ENCODE data around the gene MGRN1.

Gene MGRN1

DNA sequence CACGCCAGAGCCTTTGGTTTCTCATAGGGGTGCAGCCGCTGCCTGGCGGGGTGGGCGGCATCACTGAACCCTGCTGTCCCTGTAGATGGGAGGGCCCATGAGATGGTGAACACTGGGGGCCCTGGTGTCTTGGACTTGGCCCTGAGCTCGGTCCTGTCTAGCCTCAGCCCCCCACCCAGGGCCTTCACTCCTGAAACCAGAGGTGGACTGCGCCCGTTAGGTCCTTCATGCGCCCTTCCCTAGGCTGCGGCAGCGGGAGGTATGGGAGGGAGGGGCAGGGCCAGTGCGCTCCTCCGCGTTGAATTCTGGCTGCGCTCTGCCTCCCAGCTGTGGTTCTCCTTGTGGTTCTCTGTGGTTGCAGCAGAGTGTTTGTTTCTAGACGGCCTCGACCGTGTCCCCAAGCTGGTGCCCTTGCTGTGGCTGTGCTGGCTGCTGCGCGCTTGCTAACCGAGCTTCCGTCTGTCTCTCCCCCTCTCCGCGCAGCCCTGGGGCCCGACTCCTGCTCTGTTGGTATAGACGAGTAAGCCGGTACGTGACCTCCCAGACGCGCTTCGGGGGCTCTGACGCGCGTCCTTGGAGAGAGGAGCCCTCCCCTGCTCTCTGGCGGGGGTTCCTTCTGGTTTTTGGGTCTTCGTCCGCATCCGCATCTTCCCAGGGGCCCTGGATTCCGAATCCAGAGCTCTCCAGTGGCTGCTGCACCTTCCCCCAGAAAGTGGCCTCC, 61.3 kb downstream of the MGRN1 start:
- DNase-seq = no peak

DNA sequence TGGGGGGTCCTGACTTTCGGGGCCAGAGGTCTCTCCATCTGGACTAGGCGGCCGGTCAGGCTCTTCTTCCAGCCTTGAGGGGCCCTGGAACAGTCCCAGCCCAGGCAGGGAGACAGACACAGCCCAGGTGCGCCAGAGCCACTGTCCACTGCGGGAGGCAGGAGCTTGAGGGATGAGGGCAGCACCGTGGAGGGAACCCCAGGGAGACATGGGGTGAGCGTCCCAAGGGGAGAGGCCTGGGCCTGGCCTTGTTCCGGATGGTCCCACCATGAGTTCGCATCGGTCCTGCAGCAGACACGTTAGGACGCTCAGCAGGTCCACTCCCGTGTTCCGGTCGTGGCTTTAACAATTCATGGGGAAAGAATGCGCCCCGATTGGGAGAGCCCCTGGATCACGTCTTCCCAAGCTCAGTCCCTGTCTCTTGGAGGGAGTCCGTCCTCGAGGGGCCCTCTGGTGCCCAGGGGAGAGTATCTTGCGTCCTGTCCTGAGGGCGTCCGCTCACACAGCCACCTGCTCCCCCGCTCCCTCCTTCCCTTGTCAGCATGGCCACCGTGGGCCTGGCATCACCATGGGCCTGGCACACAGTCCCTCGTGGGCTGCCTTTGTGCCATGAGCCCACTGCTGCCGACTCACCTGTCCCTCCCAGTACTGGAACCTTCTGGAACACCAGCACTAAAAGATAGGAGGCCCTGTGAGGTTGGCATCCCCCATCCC, 62.0 kb downstream of the MGRN1 start:
- DNase-seq = no peak

DNA sequence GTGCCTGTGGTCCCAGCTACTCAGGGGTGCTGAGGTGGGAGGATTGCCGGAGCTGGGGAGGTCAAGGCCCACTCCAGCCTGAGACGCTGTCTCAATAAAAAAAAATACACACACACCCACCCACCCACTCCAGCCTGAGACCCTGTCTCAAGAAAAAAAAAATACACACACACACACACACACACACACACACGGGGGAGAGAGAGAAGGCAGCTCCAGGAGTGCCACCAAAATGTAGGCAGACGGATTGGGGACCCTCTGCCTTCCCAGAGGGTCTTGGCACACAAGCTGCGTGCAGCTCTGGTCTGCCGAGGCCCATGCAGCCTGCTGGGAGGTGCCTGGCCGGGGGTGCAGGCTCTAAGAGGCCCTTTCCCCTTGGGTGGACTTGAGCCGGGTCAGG, 62.8 kb downstream of the MGRN1 start:
- DNase-seq = no peak

DNA sequence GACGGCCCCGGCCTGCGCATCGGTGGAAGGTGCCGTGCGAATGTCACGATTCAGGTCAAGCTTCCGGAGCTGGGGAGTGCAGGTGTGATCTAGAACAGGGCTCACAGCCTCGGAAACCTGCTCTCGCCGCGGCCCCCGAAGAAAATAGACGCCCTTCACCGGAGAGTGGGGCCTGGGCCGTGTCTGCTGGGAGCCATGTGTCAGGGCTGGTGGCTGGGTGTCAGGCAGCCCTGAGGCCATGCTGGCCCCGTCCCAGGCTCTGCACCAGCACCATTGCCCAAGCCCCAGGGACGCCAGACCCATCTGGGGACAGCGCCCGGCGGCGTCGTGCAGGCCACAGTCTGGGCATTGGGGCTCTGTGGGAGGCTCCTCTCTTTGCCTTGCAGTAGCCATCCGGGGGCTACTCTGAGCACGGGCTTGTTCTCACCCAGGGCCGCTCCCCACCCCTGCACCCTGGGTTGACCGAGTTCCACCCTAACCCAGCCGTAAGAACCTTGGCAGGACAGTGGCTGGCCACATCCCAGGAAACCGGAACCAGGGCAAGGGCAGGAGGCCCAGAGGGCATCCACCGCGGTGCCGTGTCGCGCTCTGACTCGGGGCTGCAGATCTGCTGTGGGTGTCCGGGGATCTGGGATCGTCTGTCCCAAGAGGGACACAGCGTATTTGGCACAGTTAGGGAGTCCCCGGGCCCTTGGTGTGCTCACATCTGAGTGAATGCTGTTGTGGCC, 63.5 kb downstream of the MGRN1 start:
- no peak for DNase-seq

DNA sequence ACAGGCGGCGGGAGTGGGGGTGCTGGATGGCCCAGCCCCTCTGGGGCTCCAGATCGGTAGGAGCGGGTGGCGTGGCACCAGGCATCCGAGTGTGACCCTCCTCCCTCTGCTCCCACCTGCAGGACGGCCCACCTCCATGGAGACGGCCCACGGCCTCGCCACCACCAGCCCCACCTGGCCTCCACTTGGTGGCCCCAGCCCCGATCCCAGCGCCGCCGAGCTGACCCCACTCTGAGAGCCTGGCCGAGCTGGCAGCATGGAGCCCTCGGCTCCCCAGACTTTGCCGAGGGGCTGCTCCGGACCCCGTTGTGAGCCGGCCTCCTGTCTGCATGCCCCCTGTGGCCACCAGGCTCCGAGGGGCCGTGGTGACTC, 64.0 kb downstream of the MGRN1 start:
- no peak for DNase-seq

DNA sequence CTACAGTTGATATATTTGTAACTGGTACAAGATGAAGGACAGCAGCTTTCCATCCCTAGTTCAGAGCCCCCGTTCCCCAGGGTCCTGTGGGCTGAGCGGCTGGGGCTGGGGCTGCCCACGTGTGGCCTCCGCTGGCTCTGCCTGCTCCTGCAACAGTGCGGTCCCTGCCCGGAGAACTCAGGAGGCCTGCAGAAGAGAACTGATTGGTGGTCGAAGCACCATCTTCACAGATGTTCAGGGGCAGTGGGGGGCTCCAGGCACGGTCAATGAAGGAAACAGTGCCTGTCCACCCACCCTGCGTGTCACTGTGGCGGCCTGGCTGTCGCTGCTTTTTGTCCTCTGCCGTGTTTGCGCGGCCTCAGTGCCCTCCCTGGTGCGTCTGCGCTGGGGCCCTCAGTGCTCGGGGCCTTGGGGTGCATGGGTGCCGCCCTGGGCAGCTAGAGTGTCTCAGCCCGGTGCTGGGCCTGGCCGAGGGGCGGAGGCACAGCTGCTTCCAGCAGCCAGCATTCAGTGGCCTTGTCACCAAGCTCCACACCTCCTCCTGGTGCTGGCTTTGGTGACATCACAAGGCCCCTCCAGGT, 64.6 kb downstream of the MGRN1 start:
- no peak for DNase-seq

DNA sequence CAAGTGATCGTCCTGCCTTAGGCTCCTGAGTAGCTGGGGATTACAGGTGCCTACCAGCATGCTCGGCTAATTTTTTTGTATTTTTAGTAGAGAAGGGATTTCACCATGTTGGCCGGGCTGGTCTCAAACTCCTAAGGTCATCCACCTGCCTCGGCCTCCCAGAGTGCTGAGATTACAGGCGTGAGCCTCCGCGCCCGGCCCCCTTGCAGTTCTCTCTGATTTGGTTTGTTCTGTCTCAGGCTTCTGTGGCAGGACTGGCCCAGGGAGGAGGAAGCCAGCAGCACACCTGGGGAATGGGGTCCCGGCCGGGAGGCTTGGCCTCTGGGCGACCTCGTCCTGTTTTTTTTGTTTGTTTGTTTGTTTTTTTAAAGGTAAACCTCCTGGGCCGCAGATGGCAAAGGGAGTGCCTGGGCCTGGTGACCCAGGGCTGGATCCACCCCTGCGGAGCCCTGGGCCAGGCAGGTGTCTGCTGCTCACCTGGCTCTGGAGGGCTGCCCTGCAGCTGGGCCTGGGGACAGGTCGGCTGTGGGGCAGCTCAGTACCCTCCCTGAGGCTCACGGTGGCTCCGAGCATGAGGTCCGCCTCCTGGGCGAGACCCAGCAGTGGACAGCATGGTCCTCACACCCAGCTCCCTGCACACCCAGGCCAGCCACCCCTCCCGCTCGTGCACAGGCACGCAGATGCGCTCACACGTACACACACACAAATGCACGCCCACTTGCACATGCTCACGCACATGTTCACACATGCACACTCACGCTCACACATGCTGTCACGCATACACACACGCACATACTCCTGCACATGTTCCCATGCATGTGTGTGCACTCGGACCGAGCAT, 65.5 kb downstream of the MGRN1 start:
- no peak for DNase-seq

DNA sequence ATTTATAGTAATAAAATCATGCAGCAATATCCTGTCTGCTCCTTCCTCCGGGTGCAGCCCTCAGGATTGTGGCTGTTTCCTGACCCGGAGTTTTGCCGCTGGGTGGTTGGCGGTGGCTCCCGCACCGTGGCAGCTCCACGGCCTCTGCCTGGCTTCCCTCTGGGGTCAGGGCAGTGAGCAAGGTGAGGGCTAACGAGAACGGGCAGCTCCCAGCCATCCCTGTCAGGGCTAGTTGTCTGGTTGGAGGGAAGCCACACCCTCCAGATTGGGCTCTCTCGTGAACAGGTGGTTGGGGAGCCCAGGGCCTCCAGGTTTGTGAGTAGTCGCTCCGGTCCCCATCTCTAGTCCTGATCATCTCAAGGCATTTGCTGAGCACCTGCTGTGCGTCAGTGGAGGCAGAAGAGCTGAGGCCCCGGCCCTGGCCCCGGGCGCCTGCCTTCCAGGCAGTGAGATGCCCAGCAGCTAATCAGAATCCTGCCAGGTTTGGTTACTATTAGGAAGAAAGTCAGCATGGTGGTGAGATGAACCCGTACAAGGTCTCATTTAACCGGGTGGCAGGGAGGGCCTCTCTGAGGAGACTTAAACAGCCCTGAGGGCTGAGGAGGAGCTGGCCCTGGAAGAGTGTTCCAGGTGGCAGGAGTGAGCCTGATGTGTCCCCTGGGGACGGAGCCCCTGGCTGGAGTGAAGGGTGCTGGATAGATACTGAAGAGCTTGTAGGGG, 66.5 kb downstream of the MGRN1 start:
- DNase-seq = no peak

DNA sequence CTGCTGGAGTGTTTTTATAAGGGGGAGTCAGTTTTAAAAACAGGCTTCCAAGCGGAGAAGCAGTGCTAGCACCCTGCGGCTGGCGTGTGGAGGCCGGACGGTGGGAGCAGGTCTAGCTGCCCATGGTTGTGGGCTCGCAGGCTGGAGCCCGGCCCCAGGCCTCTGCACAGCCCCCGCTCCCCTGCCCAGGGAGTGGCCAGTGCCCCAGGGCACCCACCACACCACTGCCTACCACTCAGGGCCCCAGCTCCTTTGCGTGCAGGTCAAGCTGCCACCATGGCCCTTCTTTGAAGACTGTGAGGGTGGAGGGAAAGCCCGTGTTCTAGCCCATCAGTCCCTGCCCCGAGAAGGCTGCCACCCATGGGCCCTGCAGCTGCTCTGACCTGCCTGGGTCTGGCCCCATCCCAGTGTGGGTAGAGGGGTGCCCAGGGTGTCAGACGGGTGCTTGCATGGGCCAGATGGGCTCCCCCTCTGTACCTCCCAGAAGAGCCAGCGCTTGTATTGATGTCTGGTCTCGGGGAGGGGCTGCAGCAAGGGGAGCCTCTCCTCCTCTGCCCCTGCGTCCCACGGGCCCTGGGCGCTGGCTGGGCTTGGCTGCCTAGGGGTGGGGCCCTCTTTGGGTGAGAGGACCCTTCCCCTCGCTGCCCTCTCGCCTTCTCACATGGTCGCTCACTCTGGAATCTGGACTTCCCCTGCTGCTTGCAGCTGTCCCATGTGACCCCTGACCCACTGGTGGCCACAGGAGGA, 67.2 kb downstream of the MGRN1 start:
- no peak for DNase-seq

DNA sequence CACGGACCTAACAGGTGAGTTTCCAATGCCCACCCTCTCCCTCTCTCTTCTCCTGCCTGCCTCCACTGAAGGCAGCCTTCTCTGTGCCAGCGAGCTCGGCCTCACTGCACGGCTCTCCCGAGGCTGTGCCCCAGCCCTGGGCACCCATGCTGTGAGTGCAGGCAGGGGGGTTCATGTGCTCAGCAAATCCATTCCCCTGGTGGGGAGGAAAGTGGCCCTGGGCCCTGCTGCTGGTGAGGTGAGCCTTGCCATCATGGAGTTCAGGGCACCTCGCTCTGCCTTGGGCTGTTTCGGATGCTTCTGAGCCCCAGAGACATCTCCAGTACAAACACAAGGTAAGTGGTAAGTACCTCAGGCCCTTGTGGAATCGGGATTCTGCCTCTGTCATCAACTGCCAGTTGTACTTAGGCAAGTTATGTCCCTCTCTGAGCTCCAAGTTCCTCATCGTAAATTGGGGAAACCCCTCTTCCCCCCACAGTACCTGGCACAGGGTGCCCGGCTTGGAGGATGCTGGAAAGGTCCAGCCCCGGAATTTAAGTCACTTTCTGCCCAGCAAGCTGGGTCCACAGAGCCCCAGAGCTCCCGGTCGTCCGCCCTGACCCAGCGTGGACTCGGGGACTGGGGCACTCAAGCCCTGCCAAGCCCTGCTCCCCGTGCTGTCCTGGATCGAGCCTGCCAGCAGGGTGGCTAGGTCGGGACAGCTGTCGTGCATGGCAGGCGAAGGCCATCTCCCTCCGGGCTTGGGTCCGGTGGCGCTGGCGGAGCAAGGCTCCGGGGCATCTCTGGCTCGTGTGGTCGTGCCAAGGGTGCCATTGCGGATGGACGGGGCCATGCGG, 68.1 kb downstream of the MGRN1 start:
- DNase-seq = peak in 5 of 51 donors; percentile 55 to 66 (median 65)

DNA sequence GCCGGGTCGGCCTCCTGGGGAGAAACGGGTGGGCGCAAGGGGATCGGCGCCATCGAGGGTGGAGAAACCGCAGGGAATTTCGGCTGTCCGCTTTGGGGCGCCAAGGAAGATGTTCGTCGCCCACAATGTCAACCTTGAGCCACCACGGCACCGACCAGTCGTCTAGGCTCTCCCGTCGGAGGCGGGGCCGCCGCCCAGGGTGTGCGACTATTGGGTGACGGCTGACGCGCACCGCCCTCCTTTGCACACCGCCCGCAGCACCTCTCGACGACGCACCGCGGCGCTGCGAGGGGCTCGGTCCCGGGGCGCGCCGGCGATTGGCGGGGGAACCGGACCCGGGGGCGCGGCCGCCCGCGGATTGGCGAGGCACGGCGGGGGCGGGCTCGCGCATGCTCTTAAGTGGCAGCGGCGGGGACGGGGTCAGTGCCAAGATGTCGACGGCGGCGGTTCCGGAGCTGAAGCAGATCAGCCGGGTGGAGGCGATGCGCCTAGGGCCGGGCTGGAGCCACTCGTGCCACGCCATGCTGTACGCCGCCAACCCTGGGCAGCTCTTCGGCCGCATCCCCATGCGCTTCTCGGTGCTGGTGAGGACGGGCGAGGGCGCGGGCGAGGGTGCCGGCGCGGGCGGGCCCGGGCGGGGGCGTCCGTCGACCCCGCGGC, 68.8 kb downstream of the MGRN1 start, which contains the start of gene NUDT16L1:
NUDT16L1 (plus strand) TSS at position 267 of the 660 bp plus-strand sequence; CDS start at position 432, 165 bp downstream.
- peak; percentile 54 to 98 (median 94) for DNase-seq

DNA sequence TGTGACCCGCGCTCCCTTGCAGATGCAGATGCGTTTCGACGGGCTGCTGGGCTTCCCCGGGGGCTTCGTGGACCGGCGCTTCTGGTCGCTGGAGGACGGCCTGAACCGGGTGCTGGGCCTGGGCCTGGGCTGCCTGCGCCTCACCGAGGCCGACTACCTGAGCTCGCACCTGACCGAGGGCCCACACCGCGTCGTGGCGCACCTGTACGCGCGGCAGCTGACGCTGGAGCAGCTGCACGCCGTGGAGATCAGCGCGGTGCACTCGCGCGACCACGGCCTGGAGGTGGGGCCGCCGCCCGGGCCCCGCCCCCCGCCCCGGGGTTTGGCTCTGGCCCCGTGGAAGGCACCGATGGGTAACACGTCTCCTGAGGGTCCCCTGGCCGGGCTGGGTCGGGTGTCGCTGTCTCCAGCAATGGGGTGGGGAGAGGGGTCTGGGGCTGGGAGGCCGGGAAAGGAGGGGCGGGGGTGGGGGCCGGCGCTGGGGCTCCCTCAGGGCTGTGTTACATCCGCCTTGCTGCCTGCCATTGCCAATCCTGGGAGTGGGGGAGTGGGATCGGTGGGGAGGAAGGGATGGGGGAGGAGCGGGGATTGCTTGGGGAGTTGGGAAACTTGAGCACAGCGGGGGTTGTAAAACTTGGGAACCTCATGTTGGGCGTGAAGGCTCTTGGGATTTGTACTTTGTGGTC, 69.5 kb downstream of the MGRN1 start:
- DNase-seq = peak in 10 of 51 donors; percentile 17 to 58 (median 41)

DNA sequence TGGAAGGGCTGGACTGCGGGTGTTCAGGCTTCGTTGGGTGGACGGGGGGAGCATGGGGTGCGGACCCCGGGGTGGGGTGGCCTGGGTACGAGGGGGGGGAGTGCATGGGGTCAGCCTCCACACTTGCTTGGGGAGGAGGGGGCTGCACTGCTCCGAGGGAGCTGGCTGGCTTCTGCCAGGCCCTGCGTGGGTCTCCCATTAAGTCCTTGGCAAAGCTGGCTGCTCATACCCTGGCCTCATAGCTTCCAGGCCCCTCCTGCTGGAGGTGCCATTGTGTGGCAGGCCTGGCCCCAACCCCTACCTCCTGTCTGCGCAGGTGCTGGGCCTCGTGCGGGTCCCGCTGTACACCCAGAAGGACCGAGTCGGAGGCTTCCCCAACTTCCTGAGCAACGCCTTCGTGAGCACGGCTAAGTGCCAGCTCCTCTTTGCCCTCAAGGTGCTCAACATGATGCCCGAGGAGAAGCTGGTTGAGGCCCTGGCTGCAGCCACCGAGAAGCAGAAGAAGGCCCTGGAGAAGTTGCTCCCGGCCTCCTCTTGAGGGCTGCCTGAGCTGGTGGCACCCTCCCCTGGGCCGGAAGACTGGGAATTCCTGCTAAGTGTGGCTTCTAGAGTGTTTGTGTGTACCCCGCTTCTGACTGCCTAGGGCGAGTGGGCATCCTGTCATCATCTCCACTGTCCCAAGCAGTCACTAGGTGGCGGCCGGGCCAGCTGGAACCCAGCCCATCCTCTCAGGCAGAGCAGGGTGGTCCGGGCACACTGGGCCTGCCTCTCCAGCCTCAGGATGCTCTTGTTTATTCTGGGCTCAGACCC, 70.2 kb downstream of the MGRN1 start:
- peak in 30 of 51 donors; percentile 8 to 65 (median 39) for DNase-seq

DNA sequence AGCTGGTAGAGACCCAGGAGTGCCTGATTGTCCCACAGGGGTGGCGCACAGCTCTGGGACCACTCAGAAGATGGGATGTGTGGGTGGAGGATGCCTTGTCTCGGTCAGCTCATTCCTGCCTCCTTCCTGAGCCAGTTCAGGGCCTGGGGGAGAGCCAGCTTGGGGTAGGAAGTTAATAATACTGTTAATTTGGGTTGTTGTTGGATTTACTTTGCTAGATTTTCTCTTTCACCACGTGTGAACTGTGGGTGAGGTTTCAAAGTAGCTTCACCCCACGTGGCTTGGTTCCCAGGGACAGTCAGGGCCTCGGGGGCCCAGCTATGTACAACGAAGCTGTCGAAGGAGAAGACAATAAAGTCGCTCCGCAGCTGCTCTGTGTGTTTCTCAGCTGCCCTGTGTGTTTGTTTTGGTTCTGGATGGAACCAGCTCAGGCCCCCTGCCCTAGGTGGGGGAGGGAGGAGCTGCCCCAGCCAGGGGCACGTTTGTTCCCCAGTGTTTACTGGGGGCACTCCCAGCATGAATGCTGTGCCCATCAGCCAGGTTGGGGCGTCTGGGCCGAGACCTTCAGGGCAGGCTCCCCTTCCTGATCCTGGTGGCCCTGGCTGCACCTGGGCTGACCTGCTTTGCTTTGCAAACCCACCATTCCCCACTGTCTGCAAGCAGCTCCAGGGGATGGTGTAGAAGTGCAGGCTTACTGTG, 71.0 kb downstream of the MGRN1 start:
- DNase-seq = no peak

DNA sequence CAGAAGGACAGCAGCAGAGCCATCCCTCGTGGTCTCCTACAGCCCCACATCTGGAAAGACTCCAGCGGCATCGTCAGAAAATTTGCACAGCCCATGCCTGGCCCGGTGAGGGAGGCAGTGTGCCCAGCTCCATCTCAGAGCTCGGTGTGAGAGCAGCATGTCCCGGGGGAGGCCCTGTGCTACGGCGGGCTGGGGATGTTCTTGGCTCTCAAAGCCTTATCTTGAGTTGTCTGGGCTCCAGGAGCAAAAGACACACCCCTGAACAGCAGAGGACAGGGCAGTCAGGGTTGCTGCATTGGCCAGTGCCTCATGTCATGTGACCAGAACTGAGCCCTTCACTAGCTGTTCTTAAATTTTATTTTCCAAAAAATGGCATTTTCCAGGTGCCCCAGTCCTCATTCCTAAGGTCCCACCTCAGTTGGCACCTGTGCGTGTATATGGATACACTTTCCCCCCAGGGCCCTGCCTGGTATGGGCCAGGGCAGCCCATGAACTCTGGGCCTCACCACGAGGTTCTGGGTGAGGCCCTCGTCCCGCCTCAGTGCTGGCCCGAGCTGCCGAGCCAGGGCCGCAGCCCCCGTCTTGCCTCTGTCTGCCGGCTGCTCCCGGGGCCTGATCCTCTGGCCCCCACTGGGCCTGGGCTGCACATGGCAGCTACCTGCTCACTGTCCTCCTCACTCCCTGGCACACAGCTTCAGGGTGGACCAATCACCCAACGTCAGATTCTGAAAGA, 71.7 kb downstream of the MGRN1 start:
- DNase-seq = no peak
